ENCODE data around the gene CCSAP. TPM values are rescaled to one million over a fixed set of nuclear protein-coding genes. Genes with fewer than 3 reads are reported as not detected.

The CCSAP gene
- polyA plus RNA-seq, 3 donors: 5.2 to 12.2 (median 6.7) TPM

DNA sequence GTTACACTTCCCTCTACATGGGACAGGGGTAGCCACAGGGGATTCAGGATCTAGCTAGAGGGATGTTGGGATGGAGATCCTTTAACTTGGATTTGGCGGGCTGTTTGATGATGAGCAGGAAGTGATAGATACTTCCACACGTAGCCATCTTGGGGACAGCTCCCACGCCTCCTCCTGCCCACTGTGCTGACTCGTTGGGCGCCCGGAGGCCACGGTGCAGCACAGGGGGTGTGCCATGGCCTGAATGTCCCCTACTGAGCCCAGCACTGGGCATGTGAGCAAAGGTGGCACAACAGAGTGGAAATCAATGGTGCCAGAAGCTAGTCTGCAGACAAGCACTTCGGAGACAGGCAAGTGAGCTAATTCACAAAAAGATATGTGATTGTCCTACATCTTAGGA is 31.6 kb upstream of the CCSAP start:
- 95% methylated on average over 6 of the region's 8 CpGs for WGBS (ENCODE audit: insufficient coverage)
- intact Hi-C loops (cut with micrococcal nuclease): no loop called here
- no peaks in the 10 kb centered on the region for H3K36me3 ChIP-seq (replicated peaks in 1 of 2; ENCODE audit: control insufficient read depth in 1 of 2, insufficient read depth in 2 of 2, low read length in 2 of 2)
- H2AFZ ChIP-seq (ENCODE audit: insufficient read depth, low read depth, low read length, poor library complexity, severe bottlenecking): no peak overlapping the region
- no peak overlapping the region for H3K9ac ChIP-seq (ENCODE audit: insufficient read depth, low read length, poor library complexity, severe bottlenecking)
- H3K4me1 ChIP-seq (ENCODE audit: control insufficient read depth in 1 of 2, insufficient read depth in 2 of 2, low read length in 2 of 2): no peaks in the 10 kb centered on the region
- H3K9me3 ChIP-seq (replicated peaks in 1 of 2; ENCODE audit: control insufficient read depth in 1 of 2, insufficient read depth in 1 of 2, low read length in 2 of 2): no peaks in the 10 kb centered on the region
- TF ChIP-seq, protein P1, sequence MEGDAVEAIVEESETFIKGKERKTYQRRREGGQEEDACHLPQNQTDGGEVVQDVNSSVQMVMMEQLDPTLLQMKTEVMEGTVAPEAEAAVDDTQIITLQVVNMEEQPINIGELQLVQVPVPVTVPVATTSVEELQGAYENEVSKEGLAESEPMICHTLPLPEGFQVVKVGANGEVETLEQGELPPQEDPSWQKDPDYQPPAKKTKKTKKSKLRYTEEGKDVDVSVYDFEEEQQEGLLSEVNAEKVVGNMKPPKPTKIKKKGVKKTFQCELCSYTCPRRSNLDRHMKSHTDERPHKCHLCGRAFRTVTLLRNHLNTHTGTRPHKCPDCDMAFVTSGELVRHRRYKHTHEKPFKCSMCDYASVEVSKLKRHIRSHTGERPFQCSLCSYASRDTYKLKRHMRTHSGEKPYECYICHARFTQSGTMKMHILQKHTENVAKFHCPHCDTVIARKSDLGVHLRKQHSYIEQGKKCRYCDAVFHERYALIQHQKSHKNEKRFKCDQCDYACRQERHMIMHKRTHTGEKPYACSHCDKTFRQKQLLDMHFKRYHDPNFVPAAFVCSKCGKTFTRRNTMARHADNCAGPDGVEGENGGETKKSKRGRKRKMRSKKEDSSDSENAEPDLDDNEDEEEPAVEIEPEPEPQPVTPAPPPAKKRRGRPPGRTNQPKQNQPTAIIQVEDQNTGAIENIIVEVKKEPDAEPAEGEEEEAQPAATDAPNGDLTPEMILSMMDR (IDR thresholded peaks at IDR 0.05): no peak
- Mint-ChIP-seq H3K36me3 (no peaks in the 10 kb centered on the region), H3K27me3 (ENCODE audit: low read depth in 3 of 3) (peaks cover 18 to 34% (median 18%) of the 10 kb centered on the region in 3 donors), H3K4me3 (no peak overlapping the region), H3K27ac (no peak overlapping the region), H3K4me1 (peaks cover 2% of the 10 kb centered on the region), H3K9me3 (peaks cover 0 to 5% (median 0%) of the 10 kb centered on the region in 7 donors)
- no peak overlapping the region for H3K4me3 ChIP-seq (replicated peaks in 1 of 3; ENCODE audit: low read depth in 2 of 3, low read length in 3 of 3)
- no peak for DNase-seq
- no peak overlapping the region for H3K4me2 ChIP-seq (replicated peaks; ENCODE audit: extremely low read depth, low read length, poor library complexity, severe bottlenecking)
- H3K79me2 ChIP-seq (ENCODE audit: insufficient read depth, low read length): no peaks in the 10 kb centered on the region
- H3K27ac ChIP-seq (ENCODE audit: low read depth in 1 of 2, low read length in 2 of 2): no peak overlapping the region
- no peaks in the 10 kb centered on the region for H4K20me1 ChIP-seq (ENCODE audit: insufficient read depth, low read length)
- H3K27me3 ChIP-seq (ENCODE audit: control insufficient read depth in 2 of 2, insufficient read depth in 2 of 2, low read length in 2 of 2): peaks cover 9 to 21% of the 10 kb centered on the region in 2 donors

GRCh38 chr1:229373395-229373794 is 30.5 kb upstream of the CCSAP start:
- Histone ChIP-seq H3K36me3 (replicated peaks in 1 of 2; ENCODE audit: control insufficient read depth in 1 of 2, insufficient read depth in 2 of 2, low read length in 2 of 2) (no peaks in the 10 kb centered on the region), H2AFZ (ENCODE audit: insufficient read depth, low read depth, low read length, poor library complexity, severe bottlenecking) (no peak overlapping the region), H3K9ac (ENCODE audit: insufficient read depth, low read length, poor library complexity, severe bottlenecking) (no peak overlapping the region), H3K27ac (ENCODE audit: low read depth in 1 of 2, low read length in 2 of 2) (no peak overlapping the region), H3K27me3 (ENCODE audit: control insufficient read depth in 2 of 2, insufficient read depth in 2 of 2, low read length in 2 of 2) (peaks cover 9 to 21% of the 10 kb centered on the region in 2 donors), H3K4me2 (replicated peaks; ENCODE audit: extremely low read depth, low read length, poor library complexity, severe bottlenecking) (no peak overlapping the region), H3K9me3 (replicated peaks in 1 of 2; ENCODE audit: control insufficient read depth in 1 of 2, insufficient read depth in 1 of 2, low read length in 2 of 2) (no peaks in the 10 kb centered on the region), H3K79me2 (ENCODE audit: insufficient read depth, low read length) (no peaks in the 10 kb centered on the region), H4K20me1 (ENCODE audit: insufficient read depth, low read length) (no peaks in the 10 kb centered on the region), H3K4me1 (ENCODE audit: control insufficient read depth in 1 of 2, insufficient read depth in 2 of 2, low read length in 2 of 2) (no peaks in the 10 kb centered on the region), H3K4me3 (replicated peaks in 1 of 3; ENCODE audit: low read depth in 2 of 3, low read length in 3 of 3) (no peak overlapping the region)
- peaks cover 20 to 36% (median 21%) of the 10 kb centered on the region in 3 donors for H3K27me3 Mint-ChIP-seq (ENCODE audit: low read depth in 3 of 3)
- H3K4me3 Mint-ChIP-seq: no peak overlapping the region
- intact Hi-C loops (cut with micrococcal nuclease): no loop called here
- TF ChIP-seq, protein P1 (IDR thresholded peaks at IDR 0.05): no peak
- no peak for DNase-seq
- WGBS (ENCODE audit: insufficient coverage): 87% methylated on average over 6 of the region's 6 CpGs
- H3K27ac Mint-ChIP-seq: no peak overlapping the region
- H3K4me1 Mint-ChIP-seq: peaks cover 2% of the 10 kb centered on the region
- H3K36me3 Mint-ChIP-seq: no peaks in the 10 kb centered on the region
- peaks cover 0 to 5% (median 0%) of the 10 kb centered on the region in 7 donors for H3K9me3 Mint-ChIP-seq
